DOHH2 (cell line): Measurements from ENCODE around the gene TCF3.

ENCODE experiments used
- EZH2phosphoT487 ChIP-seq: fragments of 200-600 bp; sonication (generic); IDR thresholded peaks from 2 replicates; pipeline ENCODE4 v1.6.1; 2017; ENCODE audit warnings: borderline replicate concordance, mild to moderate bottlenecking, antibody characterized with exemption, low read length, moderate library complexity, mixed read lengths
- TF ChIP-seq, protein P1 (sequence below): fragments of 200-600 bp; sonication (generic); IDR thresholded peaks from one replicate; pipeline ENCODE4 v1.5.1; 2014; ENCODE audit warnings: antibody characterized with exemption, mild to moderate bottlenecking, low read depth, low read length; ENCODE audit not compliant: poor library complexity, severe bottlenecking

DNA sequence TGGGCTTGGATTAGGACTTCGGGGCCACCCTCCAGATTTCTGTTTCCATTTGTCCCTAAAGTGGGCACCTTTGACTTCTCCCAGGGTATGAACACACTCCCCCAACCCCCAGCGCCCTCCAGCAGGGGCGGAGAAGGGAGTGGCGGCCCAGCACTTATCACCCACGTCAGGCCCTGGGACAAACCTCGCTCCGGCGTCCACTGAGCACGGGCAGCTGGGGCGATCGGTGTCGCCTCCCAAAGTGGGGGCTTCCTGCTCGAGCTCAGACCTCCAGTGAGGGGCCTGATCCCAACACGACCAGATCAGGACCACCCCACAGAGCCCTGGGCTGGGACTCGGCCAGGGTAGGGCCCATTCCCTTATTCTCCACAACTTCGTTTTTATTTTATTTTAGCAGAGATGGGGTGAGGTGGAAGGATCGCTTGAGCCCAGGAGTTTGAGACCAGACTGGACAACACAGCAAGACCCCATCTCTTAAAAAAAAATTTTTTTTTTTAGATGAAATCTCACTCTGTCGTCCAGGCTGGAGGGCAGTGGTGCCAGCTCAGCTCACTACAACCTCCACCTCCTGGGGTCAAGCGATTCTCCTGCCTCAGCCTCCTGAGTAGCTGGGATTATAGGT is 3.7 kb upstream of the TCF3 start:
- TF ChIP-seq, protein P1, sequence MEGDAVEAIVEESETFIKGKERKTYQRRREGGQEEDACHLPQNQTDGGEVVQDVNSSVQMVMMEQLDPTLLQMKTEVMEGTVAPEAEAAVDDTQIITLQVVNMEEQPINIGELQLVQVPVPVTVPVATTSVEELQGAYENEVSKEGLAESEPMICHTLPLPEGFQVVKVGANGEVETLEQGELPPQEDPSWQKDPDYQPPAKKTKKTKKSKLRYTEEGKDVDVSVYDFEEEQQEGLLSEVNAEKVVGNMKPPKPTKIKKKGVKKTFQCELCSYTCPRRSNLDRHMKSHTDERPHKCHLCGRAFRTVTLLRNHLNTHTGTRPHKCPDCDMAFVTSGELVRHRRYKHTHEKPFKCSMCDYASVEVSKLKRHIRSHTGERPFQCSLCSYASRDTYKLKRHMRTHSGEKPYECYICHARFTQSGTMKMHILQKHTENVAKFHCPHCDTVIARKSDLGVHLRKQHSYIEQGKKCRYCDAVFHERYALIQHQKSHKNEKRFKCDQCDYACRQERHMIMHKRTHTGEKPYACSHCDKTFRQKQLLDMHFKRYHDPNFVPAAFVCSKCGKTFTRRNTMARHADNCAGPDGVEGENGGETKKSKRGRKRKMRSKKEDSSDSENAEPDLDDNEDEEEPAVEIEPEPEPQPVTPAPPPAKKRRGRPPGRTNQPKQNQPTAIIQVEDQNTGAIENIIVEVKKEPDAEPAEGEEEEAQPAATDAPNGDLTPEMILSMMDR: no peak
- no peak for TF ChIP-seq EZH2phosphoT487
